GM08714 (cell line): ENCODE results near the gene CRYL1.

ENCODE experiments used
- H3K4me3 ChIP-seq: fragments of 200-500 bp; sonication (Bioruptor generic); 2 replicates; pipeline ENCODE4 v1.5.1; 2014; ENCODE audit warnings: mild to moderate bottlenecking, low read length, inconsistent platforms
- ZNF274 ChIP-seq: IDR thresholded peaks from 2 replicates; pipeline ENCODE4 v1.6.1; 2012; ENCODE audit warnings: mild to moderate bottlenecking, low read depth, low read length

Gene CRYL1

DNA sequence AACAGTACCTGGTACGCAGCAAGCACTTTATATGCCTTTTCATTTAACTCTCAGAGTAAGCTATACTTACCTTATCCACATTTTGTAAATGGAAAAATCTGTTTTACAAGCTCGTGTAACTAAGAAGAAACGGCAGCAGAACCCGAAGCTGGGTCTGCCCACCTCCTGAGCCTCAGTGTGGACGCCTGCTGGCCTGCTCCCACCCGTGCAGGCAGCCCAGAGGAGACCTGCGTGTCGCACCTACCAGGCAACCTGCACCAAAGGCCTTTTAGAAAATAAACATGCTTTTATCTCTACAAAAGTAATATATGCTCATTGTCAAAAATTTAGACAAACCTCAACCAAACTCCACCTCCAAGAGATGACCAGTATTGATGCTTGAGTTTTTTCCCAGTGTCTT lies 62.7 kb downstream of the CRYL1 start:
- H3K4me3 ChIP-seq, result no peak overlapping the region
- no peak for TF ChIP-seq ZNF274

- TF ChIP-seq ZNF274, result no peak
- H3K4me3 ChIP-seq, result no peak overlapping the region
These were observed 63.1 kb downstream of the CRYL1 start for GRCh38 chr13:20462533-20462915.

- H3K4me3 ChIP-seq, result no peak overlapping the region
These were observed 63.7 kb downstream of the CRYL1 start for GRCh38 chr13:20461860-20462532.

GRCh38 chr13:20461481-20461859 lies 64.2 kb downstream of the CRYL1 start:
- no peak for TF ChIP-seq ZNF274
- no peak overlapping the region for H3K4me3 ChIP-seq

More at GRCh38 chr13:20461860-20462532, 63.7 kb downstream of the CRYL1 start:
- TF ChIP-seq ZNF274, result no peak

GRCh38 chr13:20460761-20461160 lies 64.9 kb downstream of the CRYL1 start:
- no peak overlapping the region for H3K4me3 ChIP-seq
- no peak for TF ChIP-seq ZNF274

- no peak for TF ChIP-seq ZNF274
- H3K4me3 ChIP-seq, result no peak overlapping the region
These were observed 68.0 kb downstream of the CRYL1 start for GRCh38 chr13:20457670-20458069.

- TF ChIP-seq ZNF274, result no peak
These were observed 68.9 kb downstream of the CRYL1 start for GRCh38 chr13:20456737-20457136.

GRCh38 chr13:20451397-20451796 lies 74.3 kb downstream of the CRYL1 start:
- no peak overlapping the region for H3K4me3 ChIP-seq
- TF ChIP-seq ZNF274, result no peak

More at GRCh38 chr13:20456737-20457136, 68.9 kb downstream of the CRYL1 start:
- no peak overlapping the region for H3K4me3 ChIP-seq

- no peak overlapping the region for H3K4me3 ChIP-seq
- no peak for TF ChIP-seq ZNF274
These were observed 77.2 kb downstream of the CRYL1 start for GRCh38 chr13:20448470-20448869.

DNA sequence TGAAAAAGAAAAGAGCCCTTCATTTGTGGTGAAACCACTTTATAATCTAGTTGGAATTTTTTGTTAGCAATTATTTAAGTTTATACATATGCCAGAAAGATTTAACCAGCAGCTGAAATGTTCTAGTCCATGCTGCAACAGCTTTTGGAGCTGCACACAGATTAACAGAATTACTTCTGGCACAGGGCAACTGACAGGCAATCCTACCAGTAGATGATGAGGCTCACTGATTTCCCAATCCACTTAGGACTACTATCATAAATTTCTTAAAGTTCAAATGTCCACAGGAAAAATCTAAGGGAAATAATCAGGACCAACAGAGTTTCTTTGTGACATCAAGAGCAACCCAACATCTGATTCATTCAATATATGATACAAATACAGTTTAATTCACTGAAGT lies 78.8 kb downstream of the CRYL1 start:
- no peak for TF ChIP-seq ZNF274
- H3K4me3 ChIP-seq, result no peak overlapping the region

GRCh38 chr13:20446405-20446804 lies 79.3 kb downstream of the CRYL1 start:
- no peak for TF ChIP-seq ZNF274
- no peak overlapping the region for H3K4me3 ChIP-seq

DNA sequence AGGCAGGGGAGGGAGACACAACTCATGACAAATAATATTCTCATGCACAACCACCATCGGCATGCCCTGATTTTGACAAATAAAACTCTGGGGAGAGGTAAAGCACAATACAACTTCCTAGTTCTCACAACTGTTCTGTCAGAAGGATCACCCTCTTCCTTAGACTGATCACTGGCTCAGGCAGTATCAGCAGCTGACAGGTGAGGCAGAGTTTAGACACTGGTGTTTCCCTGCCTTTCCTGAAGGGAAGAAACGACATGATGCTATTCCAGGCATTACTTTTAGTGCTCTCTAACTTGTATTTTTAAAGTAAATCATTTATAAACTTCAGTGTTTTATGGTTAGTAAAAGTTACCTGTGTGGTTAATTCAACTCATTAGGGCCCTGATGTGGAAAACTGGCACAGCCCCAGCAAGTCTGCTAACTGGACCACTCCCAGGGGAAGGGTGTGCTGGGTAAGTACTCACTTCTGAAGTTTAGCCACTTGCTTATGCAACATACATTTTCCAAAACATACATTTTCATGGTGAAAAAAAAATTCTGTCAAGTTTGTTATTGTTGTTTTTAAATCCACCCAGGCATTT lies 82.8 kb downstream of the CRYL1 start:
- no peak overlapping the region for H3K4me3 ChIP-seq
- TF ChIP-seq ZNF274, result no peak

- TF ChIP-seq ZNF274, result no peak
- no peak overlapping the region for H3K4me3 ChIP-seq
These were observed 83.3 kb downstream of the CRYL1 start for GRCh38 chr13:20442375-20442774.

GRCh38 chr13:20441879-20442278 lies 83.8 kb downstream of the CRYL1 start:
- H3K4me3 ChIP-seq, result no peak overlapping the region
- TF ChIP-seq ZNF274, result no peak

- TF ChIP-seq ZNF274, result no peak
These were observed 84.6 kb downstream of the CRYL1 start for GRCh38 chr13:20441056-20441455.

GRCh38 chr13:20439261-20439660 lies 86.4 kb downstream of the CRYL1 start:
- TF ChIP-seq ZNF274, result no peak
- H3K4me3 ChIP-seq, result no peak overlapping the region

More at GRCh38 chr13:20441056-20441455, 84.6 kb downstream of the CRYL1 start:
- H3K4me3 ChIP-seq, result no peak overlapping the region

DNA sequence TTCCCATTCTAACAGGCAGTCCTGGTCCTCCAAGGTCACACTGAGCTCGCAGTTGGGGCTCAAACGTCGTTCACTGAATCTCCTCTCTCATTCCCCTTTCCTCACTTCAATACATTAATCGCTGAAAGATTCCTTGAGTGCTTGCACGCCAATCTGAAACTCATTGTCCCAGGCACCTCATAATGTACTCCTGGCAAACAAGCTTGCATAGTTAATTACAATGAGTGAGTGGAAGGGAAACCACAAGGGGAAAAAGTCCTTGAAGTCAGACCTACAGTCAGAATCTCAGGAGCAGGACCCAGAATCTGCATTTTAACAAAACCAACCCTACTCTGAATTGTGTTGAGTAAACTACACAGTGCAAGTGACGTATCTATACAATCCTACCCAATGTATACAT lies 86.9 kb downstream of the CRYL1 start:
- no peak for TF ChIP-seq ZNF274
- H3K4me3 ChIP-seq, result no peak overlapping the region
